Progenitor cell of endocrine pancreas (in vitro differentiated cells): ENCODE measurements around the gene MARCHF5. TPM values are rescaled to one million over a fixed set of nuclear protein-coding genes. Genes with fewer than 3 reads are reported as not detected.

ENCODE experiments used
- DNase-seq: peaks from one replicate; pipeline ENCODE4 v3.0.0; 2021; ENCODE audit warnings: low spot score; ENCODE audit not compliant: unreplicated experiment
- H3K27ac Mint-ChIP-seq: 2 replicates; pipeline ENCODE4 v1.8.0; 2021; ENCODE audit warnings: mild to moderate bottlenecking, moderate library complexity, mixed read lengths
- H3K27me3 Mint-ChIP-seq: 2 replicates; pipeline ENCODE4 v1.8.0; 2021; ENCODE audit warnings: mixed read lengths
- H3K36me3 Mint-ChIP-seq: 2 replicates; pipeline ENCODE4 v1.8.0; 2022; ENCODE audit warnings: mixed read lengths; ENCODE audit not compliant: insufficient read depth
- H3K4me1 Mint-ChIP-seq: 2 replicates; pipeline ENCODE4 v1.8.0; 2021; ENCODE audit warnings: low read depth, mixed read lengths
- H3K4me3 Mint-ChIP-seq: 2 replicates; pipeline ENCODE4 v1.8.0; 2021; ENCODE audit warnings: low read depth, mild to moderate bottlenecking, moderate library complexity, mixed read lengths
- H3K9me3 Mint-ChIP-seq: 2 replicates; pipeline ENCODE4 v1.8.0; 2021; ENCODE audit warnings: low read depth, mixed read lengths
- CTCF ChIP-seq: fragments of 200-600 bp; sonication (generic); IDR thresholded peaks from one replicate; pipeline ENCODE4 v1.5.0; 2021; ENCODE audit warnings: antibody characterized with exemption, mild to moderate bottlenecking; ENCODE audit not compliant: unreplicated experiment
- total RNA-seq: library from RNA; stranded (reverse); gene quantifications from 2 replicates; pipeline ENCODE4 v1.2.1, GENCODE V29; 2021

Gene MARCHF5
- total RNA-seq, 1 donor from 2014 or later: 59.9 TPM

- TF ChIP-seq CTCF: no peak
- no peak for DNase-seq
- peak overlapping the region; percentile 86 for H3K4me3 Mint-ChIP-seq
- no peaks in the 10 kb centered on the region for H3K9me3 Mint-ChIP-seq
- H3K4me1 Mint-ChIP-seq: peaks cover 15% of the 10 kb centered on the region
- H3K27ac Mint-ChIP-seq: peak overlapping the region; percentile 93
- no peaks in the 10 kb centered on the region for H3K27me3 Mint-ChIP-seq
- H3K36me3 Mint-ChIP-seq: peaks cover 2% of the 10 kb centered on the region
These were observed 574 bp downstream of the MARCHF5 start for GRCh38 chr10:92291616-92291865.

GRCh38 chr10:92291921-92292845 is 1.2 kb downstream of the MARCHF5 start:
- Mint-ChIP-seq H3K4me1 (peaks cover 15% of the 10 kb centered on the region), H3K4me3 (peak overlapping the region; percentile 86), H3K27ac (peak overlapping the region; percentile 93), H3K9me3 (no peaks in the 10 kb centered on the region), H3K27me3 (no peaks in the 10 kb centered on the region), H3K36me3 (peaks cover 2% of the 10 kb centered on the region)
- peak; percentile 44 for TF ChIP-seq CTCF
- DNase-seq: peak; percentile 12

- H3K4me3 Mint-ChIP-seq: no peak overlapping the region
- peaks cover 9% of the 10 kb centered on the region for H3K36me3 Mint-ChIP-seq
- H3K27me3 Mint-ChIP-seq: no peaks in the 10 kb centered on the region
- TF ChIP-seq CTCF: no peak
- H3K9me3 Mint-ChIP-seq: no peaks in the 10 kb centered on the region
- H3K27ac Mint-ChIP-seq: no peak overlapping the region
- H3K4me1 Mint-ChIP-seq: peaks cover 15% of the 10 kb centered on the region
- no peak for DNase-seq
These were observed 7.5 kb downstream of the MARCHF5 start for GRCh38 chr10:92298487-92298886.

GRCh38 chr10:92303096-92303495 is 12.1 kb downstream of the MARCHF5 start:
- H3K9me3 Mint-ChIP-seq: no peaks in the 10 kb centered on the region
- no peak for TF ChIP-seq CTCF

GRCh38 chr10:92304061-92304460 is 13.1 kb downstream of the MARCHF5 start:
- TF ChIP-seq CTCF: no peak
- peaks cover 13% of the 10 kb centered on the region for H3K4me1 Mint-ChIP-seq
- no peak for DNase-seq
- no peaks in the 10 kb centered on the region for H3K27me3 Mint-ChIP-seq
- H3K9me3 Mint-ChIP-seq: no peaks in the 10 kb centered on the region
- H3K4me3 Mint-ChIP-seq: no peak overlapping the region
- H3K36me3 Mint-ChIP-seq: peaks cover 8% of the 10 kb centered on the region
- H3K27ac Mint-ChIP-seq: no peak overlapping the region

More at GRCh38 chr10:92303096-92303495, 12.1 kb downstream of the MARCHF5 start:
- H3K27ac Mint-ChIP-seq: no peak overlapping the region
- H3K27me3 Mint-ChIP-seq: no peaks in the 10 kb centered on the region
- H3K4me1 Mint-ChIP-seq: peaks cover 15% of the 10 kb centered on the region
- H3K36me3 Mint-ChIP-seq: peaks cover 9% of the 10 kb centered on the region
- H3K4me3 Mint-ChIP-seq: no peak overlapping the region
- DNase-seq: no peak
